ENCODE measurements around the gene DIABLO.
"Not testable (repeated sequence)": the region's sequence is repeated elsewhere in the genome, so short reads cannot be mapped to it uniquely, and the experiment has no call there.

DIABLO gene

GRCh38 chr12:122203301-122204166 lies 22.3 kb downstream of the DIABLO start, which contains the start of gene B3GNT4:
B3GNT4 (plus strand) TSS chr12:122203709; CDS start chr12:122204619, 910 bp downstream.
- H3K4me3 ChIP-seq (replicated peaks; ENCODE audit: insufficient read depth, low read length), result peak within 1 kb of the TSS; percentile 35
- peaks cover 28% of the 10 kb centered on the region for H3K27me3 ChIP-seq (ENCODE audit: insufficient read depth, poor library complexity, severe bottlenecking)
- DNase-seq (ENCODE audit: low read depth in 1 of 2, low spot score in 1 of 2), result no peak
- TF ChIP-seq SPI1 (IDR thresholded peaks at IDR 0.05; ENCODE audit: borderline replicate concordance, low read depth) (no peak), CTCF (IDR thresholded peaks at IDR 0.05; ENCODE audit: insufficient read depth, low read length) (no peak), POLR2AphosphoS5 (IDR thresholded peaks at IDR 0.05; ENCODE audit: low read depth) (no peak), GABPA (IDR thresholded peaks at IDR 0.05; ENCODE audit: low read depth) (no peak), REST (IDR thresholded peaks at IDR 0.05; ENCODE audit: insufficient replicate concordance, low read depth) (no peak)
- H3K27ac ChIP-seq (replicated peaks), result no peak within 1 kb of the TSS

GRCh38 chr12:122202811-122203210 lies 23.0 kb downstream of the DIABLO start:
- H3K27ac ChIP-seq (replicated peaks); H3K4me3 ChIP-seq (replicated peaks; ENCODE audit: insufficient read depth, low read length); DNase-seq (ENCODE audit: low read depth in 1 of 2, low spot score in 1 of 2): not testable (repeated sequence)
- H3K27me3 ChIP-seq (ENCODE audit: insufficient read depth, poor library complexity, severe bottlenecking), result peaks cover 28% of the 10 kb centered on the region

- DNase-seq (ENCODE audit: low read depth in 1 of 2, low spot score in 1 of 2), result no peak
- H3K27me3 ChIP-seq (ENCODE audit: insufficient read depth, poor library complexity, severe bottlenecking), result peaks cover 28% of the 10 kb centered on the region
Measured at GRCh38 chr12:122202017-122202416, 23.8 kb downstream of the DIABLO start.

More at GRCh38 chr12:122202017-122202416, 23.8 kb downstream of the DIABLO start:
- TF ChIP-seq SPI1 (IDR thresholded peaks at IDR 0.05; ENCODE audit: borderline replicate concordance, low read depth) (no peak), GABPA (IDR thresholded peaks at IDR 0.05; ENCODE audit: low read depth) (no peak), CTCF (IDR thresholded peaks at IDR 0.05; ENCODE audit: insufficient read depth, low read length) (no peak), POLR2AphosphoS5 (IDR thresholded peaks at IDR 0.05; ENCODE audit: low read depth) (no peak), REST (IDR thresholded peaks at IDR 0.05; ENCODE audit: insufficient replicate concordance, low read depth) (no peak)
- H3K27ac ChIP-seq (replicated peaks), result no peak overlapping the region
- no peak overlapping the region for H3K4me3 ChIP-seq (replicated peaks; ENCODE audit: insufficient read depth, low read length)
